HL-60 (cell line): ENCODE data around the gene ATP10A.

Source experiments
- CTCF ChIP-seq: IDR thresholded peaks from one replicate; pipeline ENCODE4 v1.5.1; 2011; ENCODE audit warnings: low read length, control low read depth, inconsistent platforms; ENCODE audit not compliant: insufficient read depth
- GABPA ChIP-seq: IDR thresholded peaks from 2 replicates; pipeline ENCODE4 v1.6.1; 2012; ENCODE audit warnings: low read depth
- POLR2AphosphoS5 ChIP-seq: IDR thresholded peaks from 2 replicates; pipeline ENCODE4 v1.6.1; 2012; ENCODE audit warnings: low read depth
- REST ChIP-seq: IDR thresholded peaks from 2 replicates; pipeline ENCODE4 v1.6.1; 2012; ENCODE audit warnings: low read depth; ENCODE audit not compliant: insufficient replicate concordance
- SPI1 ChIP-seq: IDR thresholded peaks from 2 replicates; pipeline ENCODE4 v1.6.1; 2012; ENCODE audit warnings: low read depth, mild to moderate bottlenecking, borderline replicate concordance

- no peak for TF ChIP-seq CTCF
- TF ChIP-seq POLR2AphosphoS5 = no peak
- TF ChIP-seq GABPA = no peak
- no peak for TF ChIP-seq REST
- TF ChIP-seq SPI1 = no peak
Measured at GRCh38 chr15:25799906-25800700, 63.0 kb downstream of the ATP10A start.
